Transverse colon (tissue), 4 donors: ENCODE data around the gene HFM1. TPM values are rescaled to one million over a fixed set of nuclear protein-coding genes. Genes with fewer than 3 reads are reported as not detected.

Experiments
- DNase-seq: peaks from one replicate; pipeline ENCODE4 v3.0.0-alpha.2; 2019
- H3K27ac ChIP-seq, 4 donors: fragments of 200-600 bp; sonication (generic); 2 replicates each; pipeline ENCODE4 v1.5.1; 2016 to 2018; ENCODE audit warnings: inconsistent platforms in 4 of 4
- H3K27me3 ChIP-seq: fragments of 200-600 bp; sonication (generic); 2 replicates; pipeline ENCODE4 v1.5.1; 2017; ENCODE audit warnings: inconsistent platforms
- H3K36me3 ChIP-seq, 4 donors: fragments of 200-600 bp; sonication (generic); 2 replicates each; pipeline ENCODE4 v1.5.1; 2017 to 2019; ENCODE audit warnings: inconsistent platforms in 4 of 4
- H3K4me1 ChIP-seq, 4 donors: fragments of 200-600 bp; sonication (generic); 2 replicates each; pipeline ENCODE4 v1.5.1; 2017 to 2020; ENCODE audit warnings: inconsistent platforms in 4 of 4
- H3K4me3 ChIP-seq, 4 donors: fragments of 200-600 bp; sonication (generic); 1 replicate in 1 of 4; 2 replicates in 3 of 4; pipeline versions ENCODE4 v1.5.1 to v1.6.1; 2017 to 2019; ENCODE audit warnings: inconsistent platforms in 4 of 4
- H3K9me3 ChIP-seq, 2 donors: fragments of 200-600 bp; sonication (generic); 2 replicates each; pipeline ENCODE4 v1.5.1; 2017 to 2019; ENCODE audit warnings: inconsistent platforms in 2 of 2
- EP300 ChIP-seq: sonication (generic); formaldehyde crosslinking; IDR thresholded peaks from one replicate; pipeline ENCODE4 v1.6.1; 2017; ENCODE audit warnings: antibody characterized with exemption, low read depth
- POLR2A ChIP-seq: fragments of 450-650 bp; IDR thresholded peaks from one replicate; pipeline ENCODE4 v1.6.1; 2016; ENCODE audit warnings: antibody characterized with exemption, mild to moderate bottlenecking, moderate library complexity
- POLR2AphosphoS5 ChIP-seq, 3 donors: sonication (generic); formaldehyde crosslinking; IDR thresholded peaks; one replicate each; pipeline ENCODE4 v1.6.1; 2016; ENCODE audit warnings: antibody characterized with exemption in 3 of 3
- WGBS, 2 donors: methylation state at CpG; one replicate each; pipeline ENCODE4 v1.1.5; 2018; ENCODE audit warnings: low coverage in 1 of 2; 5-methylcytosine and 5-hydroxymethylcytosine counted together
- in situ Hi-C, 4 donors: fragments of 200-750 bp; cut with MboI; loops; one replicate each; pipeline versions ENCODE4 v1.15.0 to v1.15.1; 2017; ENCODE audit warnings: low sequenced_read_pairs in 3 of 4, low pct_ligation_motif_present in 1 of 4, low pct_unique_long_range_greater_than_20kb in 1 of 4
- intact Hi-C: fragments of 100-400 bp; cut with DNase I; formaldehyde crosslinking; loops from one replicate; pipeline ENCODE4 v1.15.1; 2023; ENCODE audit warnings: low total_unique reads
- total RNA-seq, 4 donors: library from RNA; depleted of rRNA; stranded (reverse); fragments of >200 nt; gene quantifications; one replicate each; pipeline ENCODE4 v1.1.0, GENCODE V29; 2016
- TF ChIP-seq, protein P1 (sequence below), 5 experiments: fragments of 200-600 bp in 3 of 5; fragments of 450-650 bp in 2 of 5; sonication (generic) in 3 of 5; IDR thresholded peaks; 1 replicate in 2 of 5; 2 replicates in 3 of 5; pipeline ENCODE4 v1.5.1; 2016 to 2017; ENCODE audit warnings: antibody characterized with exemption in 5 of 5, inconsistent platforms in 3 of 5, mild to moderate bottlenecking in 2 of 5, moderate library complexity in 1 of 5

The HFM1 gene
- total RNA-seq, 4 donors from 2014 or later, result 0.14 to 30.7 (median 0.95) TPM; not detected in 1

DNA sequence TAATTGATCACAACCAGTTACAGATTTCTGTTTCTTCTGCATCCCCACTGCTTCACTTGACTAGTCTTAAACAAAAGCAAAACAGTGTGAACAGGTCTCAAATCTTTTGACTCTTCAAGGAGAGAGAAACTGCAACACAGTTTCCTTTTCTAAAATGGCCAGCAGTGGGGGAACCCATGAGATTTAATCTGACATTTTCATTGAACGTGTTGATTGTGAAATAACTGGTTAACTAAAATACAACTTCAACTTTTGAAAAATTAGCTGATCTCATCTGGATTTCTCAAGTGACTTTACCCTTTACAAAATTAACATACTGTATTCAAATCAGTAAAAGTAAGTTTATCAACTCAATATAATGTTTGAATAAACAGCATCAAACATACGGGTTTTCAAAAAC is 143.0 kb downstream of the HFM1 start:
- H3K4me3 ChIP-seq, result no peak overlapping the region
- TF ChIP-seq EP300, result no peak
- in situ Hi-C loops, result loop anchor here in 2 of 4 donors (25.0 kb wide), 1 partner anchor 676 kb away; the partner anchor contains the start of gene BRDT (in 2 of the 2)
- H3K27me3 ChIP-seq, result no peaks in the 10 kb centered on the region
- H3K4me1 ChIP-seq, result no peaks in the 10 kb centered on the region
- no peaks in the 10 kb centered on the region for H3K9me3 ChIP-seq
- no peak overlapping the region for H3K27ac ChIP-seq
- intact Hi-C loops, result no loop called here
- H3K36me3 ChIP-seq, result no peaks in the 10 kb centered on the region
- DNase-seq, result no peak
- WGBS, 2 donors, result 70 to 73% methylated on average over 2 of the region's 2 CpGs

DNA sequence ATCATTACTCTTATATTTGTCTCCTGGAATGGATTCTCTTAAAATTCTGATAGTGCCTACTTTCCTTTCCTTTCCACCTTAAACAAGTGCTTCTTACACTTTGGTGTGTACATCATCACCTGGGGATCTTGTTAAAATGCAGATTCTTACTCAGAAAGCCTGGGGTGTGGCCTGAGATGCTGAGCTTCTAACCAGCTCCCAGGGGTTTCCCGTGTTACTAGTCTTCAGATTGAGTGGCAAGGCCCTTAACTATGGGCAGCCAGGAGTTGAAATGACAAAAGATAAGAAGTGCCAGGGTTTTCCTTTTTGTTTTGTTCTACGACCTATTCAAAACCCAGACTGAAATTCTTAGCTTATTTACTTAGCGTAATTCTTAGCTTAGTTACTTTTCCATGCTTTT is 159.2 kb downstream of the HFM1 start:
- Histone ChIP-seq H3K27me3 (no peaks in the 10 kb centered on the region), H3K4me3 (no peak overlapping the region), H3K36me3 (no peaks in the 10 kb centered on the region), H3K27ac (no peak overlapping the region), H3K4me1 (no peaks in the 10 kb centered on the region), H3K9me3 (no peaks in the 10 kb centered on the region)
- 45 to 47% methylated on average over 3 of the region's 3 CpGs for WGBS, 2 donors
- TF ChIP-seq POLR2AphosphoS5 (IDR thresholded peaks at IDR 0.05), result no peak
- TF ChIP-seq EP300, result no peak
- TF ChIP-seq, protein P1, sequence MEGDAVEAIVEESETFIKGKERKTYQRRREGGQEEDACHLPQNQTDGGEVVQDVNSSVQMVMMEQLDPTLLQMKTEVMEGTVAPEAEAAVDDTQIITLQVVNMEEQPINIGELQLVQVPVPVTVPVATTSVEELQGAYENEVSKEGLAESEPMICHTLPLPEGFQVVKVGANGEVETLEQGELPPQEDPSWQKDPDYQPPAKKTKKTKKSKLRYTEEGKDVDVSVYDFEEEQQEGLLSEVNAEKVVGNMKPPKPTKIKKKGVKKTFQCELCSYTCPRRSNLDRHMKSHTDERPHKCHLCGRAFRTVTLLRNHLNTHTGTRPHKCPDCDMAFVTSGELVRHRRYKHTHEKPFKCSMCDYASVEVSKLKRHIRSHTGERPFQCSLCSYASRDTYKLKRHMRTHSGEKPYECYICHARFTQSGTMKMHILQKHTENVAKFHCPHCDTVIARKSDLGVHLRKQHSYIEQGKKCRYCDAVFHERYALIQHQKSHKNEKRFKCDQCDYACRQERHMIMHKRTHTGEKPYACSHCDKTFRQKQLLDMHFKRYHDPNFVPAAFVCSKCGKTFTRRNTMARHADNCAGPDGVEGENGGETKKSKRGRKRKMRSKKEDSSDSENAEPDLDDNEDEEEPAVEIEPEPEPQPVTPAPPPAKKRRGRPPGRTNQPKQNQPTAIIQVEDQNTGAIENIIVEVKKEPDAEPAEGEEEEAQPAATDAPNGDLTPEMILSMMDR (IDR thresholded peaks at IDR 0.05), result no peak
- no peak for TF ChIP-seq POLR2A
- in situ Hi-C loops, result no loop called here
- no peak for DNase-seq
- intact Hi-C loops, result no loop called here

- Histone ChIP-seq H3K27me3 (no peaks in the 10 kb centered on the region), H3K4me3 (no peak overlapping the region), H3K27ac (no peak overlapping the region), H3K4me1 (no peaks in the 10 kb centered on the region), H3K36me3 (no peaks in the 10 kb centered on the region), H3K9me3 (no peaks in the 10 kb centered on the region)
- in situ Hi-C loops, result no loop called here
- WGBS, 2 donors, result 71% methylated on average over 2 of the region's 2 CpGs
- TF ChIP-seq POLR2A (no peak), POLR2AphosphoS5 (IDR thresholded peaks at IDR 0.05) (no peak), EP300 (no peak)
- TF ChIP-seq, protein P1 (IDR thresholded peaks at IDR 0.05), result no peak
- no peak for DNase-seq
- intact Hi-C loops, result no loop called here
Observed at GRCh38 chr1:91244737-91245136, 159.9 kb downstream of the HFM1 start.

DNA sequence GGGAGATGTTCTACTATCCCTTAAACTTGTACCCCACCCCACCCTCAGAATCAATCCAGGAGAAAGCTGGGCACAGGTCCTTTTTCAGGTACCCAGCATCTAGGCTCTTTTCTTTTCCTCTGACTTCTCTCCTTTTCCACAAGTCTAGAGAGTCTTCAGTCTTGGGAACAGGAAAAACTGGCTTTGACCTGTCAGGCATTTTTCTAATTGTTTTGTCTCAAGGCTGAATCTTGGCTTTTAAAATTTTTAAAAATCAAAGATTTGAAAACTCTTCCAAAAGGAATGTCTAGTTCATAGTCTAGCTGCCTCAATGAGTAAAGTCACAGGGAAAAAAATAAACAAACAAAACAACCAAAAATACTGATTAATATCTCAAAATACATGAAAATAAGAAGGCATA is 161.5 kb downstream of the HFM1 start:
- intact Hi-C loops (no loop called here), in situ Hi-C loops (no loop called here)
- H3K9me3 ChIP-seq, result no peaks in the 10 kb centered on the region

GRCh38 chr1:91234181-91234580 is 170.5 kb downstream of the HFM1 start:
- in situ Hi-C loops, result no loop called here

More for the DNA sequence above, 161.5 kb downstream of the HFM1 start:
- Histone ChIP-seq H3K4me3 (no peak overlapping the region), H3K27ac (no peak overlapping the region), H3K36me3 (no peaks in the 10 kb centered on the region), H3K4me1 (no peaks in the 10 kb centered on the region), H3K27me3 (no peaks in the 10 kb centered on the region)
- DNase-seq, result no peak
- no peak for TF ChIP-seq POLR2A
- TF ChIP-seq, protein P1 (IDR thresholded peaks at IDR 0.05), result no peak
- no peak for TF ChIP-seq POLR2AphosphoS5 (IDR thresholded peaks at IDR 0.05)
- no peak for TF ChIP-seq EP300

More at GRCh38 chr1:91234181-91234580, 170.5 kb downstream of the HFM1 start:
- intact Hi-C loops, result no loop called here
- no peak overlapping the region for H3K27ac ChIP-seq
- TF ChIP-seq, protein P1 (IDR thresholded peaks at IDR 0.05), result no peak
- TF ChIP-seq POLR2A (no peak), POLR2AphosphoS5 (IDR thresholded peaks at IDR 0.05) (no peak), EP300 (no peak)
- H3K4me3 ChIP-seq, result no peak overlapping the region
- H3K4me1 ChIP-seq, result no peaks in the 10 kb centered on the region
- no peaks in the 10 kb centered on the region for H3K9me3 ChIP-seq
- WGBS, 2 donors, result 60 to 63% methylated on average over 1 of the region's 1 CpG
- no peaks in the 10 kb centered on the region for H3K36me3 ChIP-seq
- no peaks in the 10 kb centered on the region for H3K27me3 ChIP-seq
- DNase-seq, result no peak
